ENCODE data around the gene FZD10.

Gene FZD10

GRCh38 chr12:130132831-130133511 lies 29.3 kb upstream of the FZD10 start:
- DNase-seq (ENCODE audit: low spot score) = no peak

DNA sequence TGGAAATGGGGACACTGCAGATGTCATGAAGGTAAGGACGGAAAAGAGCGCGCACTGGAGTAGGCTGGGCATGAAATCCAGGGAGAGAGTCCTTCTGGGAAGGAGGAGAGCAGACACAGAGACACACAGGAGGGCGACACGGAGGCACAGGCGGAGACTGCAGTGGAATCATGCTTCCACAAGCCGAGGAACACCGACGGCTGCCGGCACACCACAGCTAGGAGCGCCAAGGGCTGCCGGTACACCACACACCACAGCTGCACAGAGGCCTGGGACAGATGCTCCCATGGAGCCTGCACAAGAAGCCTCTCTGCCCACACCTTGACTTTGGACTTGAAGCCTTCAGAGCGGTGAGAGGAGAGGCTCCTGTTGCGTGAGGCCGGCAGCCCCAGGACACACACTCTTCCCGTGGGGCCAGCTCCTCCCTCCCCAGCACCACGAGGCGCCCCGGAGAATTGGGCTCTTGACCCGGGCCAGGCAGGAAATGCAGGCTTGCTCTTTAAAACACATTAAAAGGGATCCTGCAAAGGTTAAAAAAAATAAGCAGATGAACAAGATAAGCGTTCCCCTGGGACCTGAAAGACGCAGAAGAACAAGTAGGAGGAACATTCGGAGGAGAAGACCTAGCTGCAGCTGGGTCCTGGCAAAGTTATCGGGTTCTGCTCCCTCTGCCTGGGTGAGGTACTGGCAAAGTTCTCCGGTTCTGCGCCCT lies 28.3 kb upstream of the FZD10 start:
- no peak for DNase-seq (ENCODE audit: low spot score)

DNA sequence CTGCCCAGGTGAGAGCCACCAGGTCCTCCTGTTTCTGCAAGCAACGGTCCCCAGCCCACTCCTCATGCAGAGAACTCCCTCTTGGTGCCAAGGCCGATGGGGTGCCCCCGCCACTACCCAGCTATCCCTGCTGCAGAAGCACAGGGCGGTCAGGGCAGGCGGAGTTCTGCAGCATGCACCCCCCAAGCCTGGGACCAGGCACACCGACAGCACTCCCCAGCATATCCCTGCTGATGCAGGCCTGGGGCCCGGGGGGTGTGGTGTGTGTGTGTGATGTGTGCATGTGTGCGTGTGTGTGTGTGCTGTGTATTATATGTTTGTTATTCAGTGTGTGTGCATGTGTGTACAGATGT lies 27.7 kb upstream of the FZD10 start:
- no peak for DNase-seq (ENCODE audit: low spot score)

- no peak for DNase-seq (ENCODE audit: low spot score)
Observed at GRCh38 chr12:130136509-130137039, 25.7 kb upstream of the FZD10 start.

DNA sequence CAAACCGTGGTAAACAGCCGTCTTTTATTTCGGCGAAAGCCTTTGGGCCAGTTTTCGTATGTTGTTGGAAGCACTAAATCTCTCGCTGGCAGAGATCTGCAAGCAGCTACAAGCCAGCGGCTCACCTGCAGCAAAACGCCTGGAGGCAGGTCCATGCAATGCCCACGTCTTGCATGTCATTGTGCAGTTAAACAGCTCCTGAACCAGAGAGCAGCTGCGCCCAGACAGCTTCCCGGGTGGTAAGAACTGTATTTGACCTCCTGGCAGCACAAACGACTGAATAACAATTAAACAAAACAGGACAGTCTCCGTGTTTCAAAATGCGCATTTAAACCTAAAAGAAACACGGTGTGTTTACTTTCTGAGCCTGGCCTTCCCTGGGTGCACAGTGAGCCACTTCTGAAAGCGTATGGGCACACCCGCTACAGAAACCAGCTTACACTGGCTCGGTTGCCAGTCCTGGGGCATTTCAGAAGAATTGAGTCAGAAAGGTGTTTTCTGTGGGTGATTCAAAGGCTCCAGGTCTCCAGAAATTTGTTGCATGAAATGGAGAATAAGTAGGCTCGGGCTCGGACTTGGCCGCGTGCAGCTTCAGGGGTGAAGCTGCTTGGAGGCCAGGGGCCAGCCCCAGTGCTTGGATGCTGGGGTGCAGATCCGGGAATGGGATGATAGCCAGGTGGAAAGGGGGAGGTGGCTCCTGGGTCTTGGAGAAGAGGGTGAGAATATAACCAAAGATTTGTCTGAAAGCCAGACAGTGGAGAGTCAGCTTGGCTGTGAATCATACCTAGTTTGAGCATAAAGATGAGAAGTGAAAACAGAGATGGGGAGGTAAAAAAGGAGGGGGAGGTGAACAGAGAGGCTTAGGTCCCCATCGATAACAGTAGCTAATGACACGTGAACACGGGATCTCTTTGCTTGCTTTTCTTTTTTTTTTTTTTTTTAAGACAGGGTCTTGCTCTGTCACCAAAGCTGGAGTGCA lies 24.9 kb upstream of the FZD10 start:
- no peak for DNase-seq (ENCODE audit: low spot score)

DNA sequence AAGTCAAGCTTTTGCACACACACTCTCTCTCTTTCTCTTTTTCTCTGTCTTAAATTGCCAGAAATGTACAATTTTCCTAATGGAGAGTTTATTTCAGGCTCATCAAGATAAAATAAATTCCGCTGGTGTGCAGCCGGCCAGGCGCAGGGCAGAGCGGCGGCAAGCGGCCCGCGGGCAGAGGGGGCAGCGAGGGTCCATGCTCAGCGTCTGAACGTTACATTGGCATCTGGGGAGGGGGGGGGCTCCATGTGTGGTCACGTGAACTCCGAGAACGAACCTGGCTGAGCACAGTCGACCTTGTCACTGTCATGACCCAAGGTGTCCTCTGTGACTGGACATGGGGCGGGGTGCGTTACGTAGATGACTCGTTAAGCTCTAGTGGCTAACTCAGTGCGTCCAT lies 23.8 kb upstream of the FZD10 start:
- no peak for DNase-seq (ENCODE audit: low spot score)

DNA sequence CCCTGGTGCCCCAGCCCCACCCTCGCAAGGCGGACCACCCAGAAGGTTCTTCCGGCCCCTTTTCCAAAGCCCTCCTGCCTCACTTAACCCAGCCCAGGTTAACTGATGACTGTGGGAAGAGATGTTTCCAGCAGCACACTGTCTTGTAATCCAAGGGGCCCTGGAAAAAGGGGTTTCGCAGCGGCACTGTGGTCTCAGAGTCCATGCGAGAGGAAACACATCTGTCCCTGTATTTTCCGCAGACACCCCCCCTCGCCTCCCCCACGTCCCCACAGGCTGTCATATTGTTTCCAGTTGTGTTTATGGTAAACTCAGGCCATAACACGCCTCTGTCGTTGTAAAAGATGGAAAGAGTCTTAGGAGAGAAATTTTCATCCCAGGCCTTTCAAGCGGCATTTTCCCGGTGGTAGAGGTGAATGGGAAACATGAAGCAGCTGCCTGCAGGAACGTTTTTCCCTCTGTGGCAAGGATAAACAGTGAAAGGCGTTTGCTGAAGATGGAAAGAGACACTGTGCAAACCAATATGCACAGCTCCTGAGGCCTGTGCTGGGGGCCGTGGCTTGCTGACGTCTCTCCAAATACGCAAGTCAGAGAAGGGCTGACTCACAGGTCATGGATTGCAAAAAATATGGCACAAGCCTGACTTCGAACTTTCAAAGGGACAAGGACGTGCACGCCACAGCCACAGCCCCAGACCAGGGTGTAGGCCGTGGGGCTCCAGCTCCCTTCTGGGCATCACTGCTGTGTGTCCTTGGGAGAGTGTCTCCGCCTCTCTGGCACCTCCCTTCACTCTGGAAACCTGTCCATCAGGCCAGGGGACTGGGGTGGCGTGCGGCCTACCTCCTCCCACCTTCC lies 22.5 kb upstream of the FZD10 start:
- DNase-seq (ENCODE audit: low spot score) = no peak

GRCh38 chr12:130141105-130141504 lies 21.2 kb upstream of the FZD10 start:
- DNase-seq (ENCODE audit: low spot score) = no peak

- no peak for DNase-seq (ENCODE audit: low spot score)
Observed at GRCh38 chr12:130141901-130142683, 20.2 kb upstream of the FZD10 start.

DNA sequence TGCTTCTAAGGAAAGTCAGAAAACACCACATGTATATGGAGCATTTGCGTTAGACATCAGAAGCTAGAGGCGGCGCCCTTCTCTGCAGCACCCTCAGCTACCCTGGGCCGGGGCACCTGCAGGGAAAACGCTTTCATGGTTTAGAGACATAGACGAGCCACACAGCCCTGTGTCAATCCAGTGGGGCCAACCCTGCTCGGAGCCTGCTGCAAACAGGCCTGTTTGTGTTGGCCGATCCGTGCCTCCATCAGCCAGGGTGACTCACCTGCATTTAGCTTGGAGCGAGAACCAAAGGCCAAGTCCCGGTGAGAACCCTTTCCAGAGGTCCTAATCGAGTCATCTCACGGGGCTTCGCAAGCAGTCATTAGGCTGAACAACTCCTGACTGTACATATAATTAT lies 19.5 kb upstream of the FZD10 start:
- DNase-seq (ENCODE audit: low spot score) = no peak

DNA sequence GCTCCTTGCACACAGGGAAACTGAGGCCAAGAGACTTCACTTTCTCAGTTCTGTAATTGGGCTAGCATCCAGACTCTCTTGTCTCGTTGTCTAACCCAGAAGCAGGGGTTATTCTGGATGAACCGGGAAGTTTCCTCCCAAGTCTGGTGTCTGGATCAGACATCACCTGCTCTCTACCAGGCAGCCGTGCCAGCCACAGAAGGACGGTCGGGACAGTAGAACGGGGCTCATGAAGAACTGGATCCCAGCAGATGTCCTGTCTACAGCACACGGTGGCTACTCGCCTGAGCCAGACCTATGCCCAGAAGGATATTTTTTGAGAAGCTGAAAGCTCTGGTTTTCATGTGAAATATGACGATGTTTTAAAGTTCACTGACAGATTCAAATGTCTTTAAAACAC lies 19.1 kb upstream of the FZD10 start:
- no peak for DNase-seq (ENCODE audit: low spot score)

DNA sequence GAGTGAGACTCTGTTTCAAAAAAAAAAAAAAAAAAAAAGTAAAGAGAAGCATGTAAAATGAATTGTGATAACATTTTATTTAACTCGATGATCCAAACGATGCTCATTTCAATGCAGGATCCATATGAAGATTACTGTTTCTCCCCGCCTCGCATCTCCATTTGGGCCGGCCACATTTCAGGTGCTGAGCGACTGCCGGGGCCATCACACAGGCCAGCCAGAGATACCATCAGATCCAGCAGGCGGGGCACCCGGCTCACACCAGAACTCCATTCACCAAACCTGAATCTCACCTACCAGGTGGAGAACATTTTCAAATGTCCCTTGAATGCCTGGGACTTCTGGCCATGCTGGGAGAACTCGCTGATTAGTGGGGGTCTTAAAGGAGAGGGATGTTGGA lies 18.0 kb upstream of the FZD10 start:
- DNase-seq (ENCODE audit: low spot score) = no peak

- DNase-seq (ENCODE audit: low spot score) = no peak
Observed at GRCh38 chr12:130145731-130146130, 16.5 kb upstream of the FZD10 start.

DNA sequence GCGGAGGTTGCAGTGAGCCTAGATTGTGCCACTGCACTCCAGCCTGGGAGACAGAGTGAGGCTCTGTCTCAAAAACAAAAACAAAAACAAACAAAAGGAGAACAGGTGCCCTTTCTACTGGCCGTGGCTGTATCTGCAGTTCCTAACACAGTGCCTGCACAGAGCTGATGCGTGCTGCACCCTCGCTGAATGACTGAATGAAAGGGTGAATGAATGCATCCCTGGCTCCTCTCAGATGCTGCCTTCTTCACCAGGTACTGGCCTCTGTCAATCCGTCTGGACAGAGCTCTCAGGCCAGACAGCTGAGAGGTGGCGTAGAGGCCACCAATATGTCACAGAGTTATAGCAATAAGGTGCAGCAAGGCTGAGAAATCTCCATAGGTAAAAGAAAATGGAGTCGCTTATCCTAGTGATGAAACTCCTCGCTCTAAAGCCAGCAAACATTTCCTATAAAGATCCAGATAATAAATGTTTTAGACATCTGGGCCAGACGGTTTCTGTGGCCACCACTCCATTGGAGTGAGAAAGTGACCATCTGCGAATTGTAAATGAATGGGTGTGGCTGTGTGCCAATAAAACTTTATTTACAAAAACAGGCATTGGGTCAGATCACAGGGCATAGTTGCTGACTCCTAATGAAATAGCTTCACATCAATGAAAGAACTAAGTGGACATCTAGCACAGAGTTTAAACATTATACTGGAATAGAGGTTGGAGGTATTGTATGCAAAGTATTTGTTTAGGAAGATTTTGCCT lies 15.9 kb upstream of the FZD10 start:
- no peak for DNase-seq (ENCODE audit: low spot score)

DNA sequence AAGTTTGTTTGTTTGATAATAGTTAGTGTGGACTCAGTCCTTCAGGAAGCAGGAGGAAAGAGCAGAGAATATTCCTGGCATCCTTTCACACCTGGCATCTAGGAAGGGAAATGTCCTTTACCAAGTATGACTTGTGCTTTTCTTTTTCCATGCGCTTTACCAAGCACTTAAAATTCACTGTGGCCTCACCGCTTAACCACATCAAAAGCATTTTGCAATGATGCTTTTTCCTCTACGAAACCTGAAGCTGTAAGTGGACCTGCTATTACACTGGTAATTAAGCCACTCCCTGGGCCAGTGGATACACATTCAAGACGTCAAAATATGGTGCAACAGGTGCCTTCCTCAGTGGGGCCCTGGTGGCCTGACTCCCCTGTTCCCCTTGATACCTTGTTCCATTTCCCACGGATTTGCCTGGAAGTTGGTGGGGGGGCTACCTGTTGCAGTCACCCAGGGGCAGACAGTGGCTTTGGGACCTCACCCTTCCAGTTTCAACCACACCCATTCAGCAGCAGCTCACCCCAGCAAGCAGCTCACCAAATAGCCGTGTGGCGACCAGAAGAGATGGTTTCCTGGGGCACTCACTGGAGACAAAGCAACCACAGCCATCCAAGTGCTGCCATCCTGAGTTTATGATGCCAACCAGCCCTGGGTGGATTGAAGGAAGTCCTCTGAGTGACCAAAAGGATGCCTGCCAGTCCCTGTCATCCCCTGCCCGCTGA lies 14.2 kb upstream of the FZD10 start:
- no peak for DNase-seq (ENCODE audit: low spot score)

DNA sequence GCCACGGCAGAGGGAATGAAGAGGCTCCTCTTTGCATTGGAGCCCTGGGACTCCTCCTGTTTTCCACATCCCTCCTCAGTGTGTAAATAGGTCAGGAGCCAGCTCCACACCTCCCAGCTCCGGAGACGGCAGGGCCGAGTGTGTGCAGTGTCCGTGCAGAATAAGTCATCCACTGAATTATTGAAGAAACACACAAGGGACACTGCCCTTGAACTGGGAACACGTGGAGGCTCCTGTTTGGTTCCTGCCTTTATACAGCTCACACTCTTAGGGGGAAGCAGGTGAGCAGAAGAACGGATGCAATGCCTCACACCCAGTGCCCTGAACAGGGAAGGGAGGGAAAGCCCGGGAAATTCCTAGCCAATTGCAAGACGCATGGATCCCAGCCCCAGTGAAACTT lies 10.4 kb upstream of the FZD10 start:
- DNase-seq (ENCODE audit: low spot score) = no peak

DNA sequence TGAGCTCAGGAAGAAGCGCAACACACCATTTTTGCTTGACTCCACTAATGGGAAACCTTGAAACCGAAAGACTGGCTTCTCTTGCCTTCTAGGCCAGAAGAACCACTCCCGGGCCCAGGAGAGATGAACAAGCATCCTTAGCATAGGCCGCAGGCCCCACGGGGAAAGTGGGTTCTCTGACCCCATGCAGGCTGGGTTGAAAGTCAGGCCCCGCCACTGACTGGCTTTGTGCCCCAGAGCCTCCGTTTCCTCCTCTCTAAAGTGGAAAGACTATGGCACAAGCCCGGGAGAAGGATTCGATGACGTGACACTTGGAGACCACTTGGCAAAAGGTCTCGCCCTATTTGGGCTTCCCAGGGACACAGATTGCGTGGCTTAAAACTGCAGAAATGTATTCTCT lies 9.9 kb upstream of the FZD10 start:
- no peak for DNase-seq (ENCODE audit: low spot score)

- DNase-seq (ENCODE audit: low spot score) = no peak
Observed at GRCh38 chr12:130153803-130154202, 8.5 kb upstream of the FZD10 start.

GRCh38 chr12:130154276-130155070 lies 7.8 kb upstream of the FZD10 start:
- DNase-seq (ENCODE audit: low spot score) = no peak
